Renal cortex interstitium (tissue), 11 donors: Measurements from ENCODE around the gene CCM2L. TPM values are rescaled to one million over a fixed set of nuclear protein-coding genes. Genes with fewer than 3 reads are reported as not detected.
"Not testable (repeated sequence)": the region's sequence is repeated elsewhere in the genome, so short reads cannot be mapped to it uniquely, and the experiment has no call there.

Experiments used
- DNase-seq, 11 donors: peaks; one replicate each; pipeline ENCODE4 v3.0.0-alpha.2; 2013; ENCODE audit warnings: low read depth in 9 of 11, low spot score in 4 of 11; ENCODE audit errors: extremely low read depth in 1 of 11
- polyA plus RNA-seq, 3 donors: library from polyadenylated mRNA; unstranded; fragments of 120-200 nt; gene quantifications; one replicate each; pipeline ENCODE4 v1.2.1, GENCODE V29; 2013; ENCODE audit not compliant: insufficient read length in 3 of 3

CCM2L gene
- polyA plus RNA-seq, 3 donors, result 5.8 to 8.1 (median 7.9) TPM

DNA sequence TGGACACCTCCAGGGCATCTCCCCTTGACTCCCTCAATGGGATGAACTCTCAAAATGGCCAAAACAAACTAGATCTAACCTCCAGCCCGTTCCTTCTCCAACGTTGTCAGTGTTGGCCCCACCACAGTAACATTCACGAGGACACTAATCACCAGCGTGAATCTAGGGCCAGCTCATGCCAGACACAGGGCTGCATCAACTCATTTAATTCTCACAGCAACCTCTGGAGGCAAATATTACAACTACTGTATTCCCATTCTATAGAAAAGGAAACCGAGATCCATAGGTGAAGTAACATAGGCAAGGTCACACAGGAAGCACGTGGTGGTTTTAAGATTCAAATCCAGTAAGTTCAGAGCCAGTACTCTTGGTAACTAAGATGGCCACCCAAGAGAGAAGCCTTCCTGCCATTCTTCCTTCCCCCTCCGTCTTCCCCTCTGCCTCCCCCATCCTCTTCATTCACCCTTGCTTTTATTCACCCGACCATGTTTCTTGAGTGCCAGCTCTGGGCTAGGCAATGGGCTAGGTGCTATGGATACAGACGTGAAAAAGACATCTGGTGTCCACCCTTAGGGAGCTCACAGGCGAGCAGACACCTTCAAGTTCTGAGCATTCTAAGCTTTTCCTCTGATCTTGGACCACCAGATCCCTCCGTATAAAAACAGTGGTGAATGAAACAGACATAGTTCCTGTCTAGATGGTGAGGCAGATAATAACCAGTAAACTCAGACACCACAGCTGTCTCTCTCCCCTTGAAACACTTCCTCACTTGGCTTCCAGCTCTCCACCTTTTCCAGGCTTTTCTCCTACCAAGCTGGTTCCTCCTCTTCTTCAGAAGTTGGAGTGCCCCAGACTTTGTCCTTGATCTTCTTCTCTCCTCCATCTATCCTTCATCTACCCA is 9.6 kb downstream of the CCM2L start:
- DNase-seq, result no peak

- DNase-seq, result no peak
These were observed 10.9 kb downstream of the CCM2L start for GRCh38 chr20:32021091-32021490.

- DNase-seq, result no peak
These were observed 14.6 kb downstream of the CCM2L start for GRCh38 chr20:32024683-32025295.

DNA sequence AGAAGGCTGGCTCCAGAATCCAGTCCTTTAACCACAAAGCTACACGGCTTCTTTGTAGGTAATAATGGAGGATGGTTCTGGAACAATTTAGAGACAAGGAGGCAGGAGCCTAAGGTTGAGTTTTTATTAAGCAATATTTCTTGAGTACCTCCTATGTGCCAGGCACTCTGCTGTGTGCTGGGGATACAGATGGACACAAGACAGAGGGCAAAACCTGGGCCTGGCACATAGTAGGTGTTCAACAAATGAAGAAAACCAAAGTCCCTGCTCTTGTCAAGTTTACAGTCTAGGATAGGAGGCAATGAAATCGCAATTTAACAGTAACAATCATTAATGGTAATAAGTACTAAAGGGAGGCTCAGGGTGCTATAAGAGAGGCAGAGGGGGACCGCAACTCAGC is 17.4 kb downstream of the CCM2L start:
- DNase-seq, result no peak

DNA sequence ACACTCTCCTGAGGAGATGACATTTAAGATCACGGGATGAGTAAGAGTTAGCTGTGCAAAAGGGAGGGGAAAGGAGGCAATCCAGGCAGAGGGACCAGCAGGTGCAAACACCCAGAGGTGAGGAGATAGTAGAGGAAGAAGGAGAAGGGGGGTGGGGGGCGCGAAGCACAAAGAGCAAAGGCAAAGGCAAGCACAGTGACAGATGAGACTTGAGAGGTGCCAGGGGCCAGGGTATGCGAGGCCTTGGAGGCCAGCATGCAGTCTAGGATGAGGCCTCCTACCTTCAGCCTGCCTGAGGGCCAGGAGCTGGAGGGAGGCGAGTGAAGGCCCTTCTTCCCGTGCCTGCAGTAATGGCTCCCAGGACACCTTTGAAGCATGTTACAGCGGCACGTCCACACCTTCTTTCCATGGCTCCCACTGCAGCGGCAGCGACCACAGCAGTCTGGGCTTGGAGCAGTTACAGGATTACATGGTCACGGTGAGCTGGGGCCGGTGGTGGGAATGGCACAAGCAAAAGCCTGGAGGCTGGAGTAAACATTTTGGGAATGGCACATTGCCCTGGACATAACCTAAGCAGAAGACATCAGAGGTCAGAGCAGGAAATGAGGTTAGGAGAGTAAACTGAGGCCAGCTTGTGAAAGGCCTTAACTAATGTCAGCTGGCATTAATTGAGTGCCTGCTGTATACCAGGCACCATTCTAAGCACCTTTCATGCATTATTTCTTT is 18.6 kb downstream of the CCM2L start:
- DNase-seq, result peak in 3 of 11 donors; percentile 25 to 60 (median 47)

GRCh38 chr20:32029561-32029960 is 19.3 kb downstream of the CCM2L start:
- no peak for DNase-seq

- peak in 8 of 11 donors; percentile 62 to 82 (median 76) for DNase-seq
These were observed 21.0 kb downstream of the CCM2L start for GRCh38 chr20:32031007-32031958.

GRCh38 chr20:32033316-32033715 is 23.1 kb downstream of the CCM2L start:
- no peak for DNase-seq

DNA sequence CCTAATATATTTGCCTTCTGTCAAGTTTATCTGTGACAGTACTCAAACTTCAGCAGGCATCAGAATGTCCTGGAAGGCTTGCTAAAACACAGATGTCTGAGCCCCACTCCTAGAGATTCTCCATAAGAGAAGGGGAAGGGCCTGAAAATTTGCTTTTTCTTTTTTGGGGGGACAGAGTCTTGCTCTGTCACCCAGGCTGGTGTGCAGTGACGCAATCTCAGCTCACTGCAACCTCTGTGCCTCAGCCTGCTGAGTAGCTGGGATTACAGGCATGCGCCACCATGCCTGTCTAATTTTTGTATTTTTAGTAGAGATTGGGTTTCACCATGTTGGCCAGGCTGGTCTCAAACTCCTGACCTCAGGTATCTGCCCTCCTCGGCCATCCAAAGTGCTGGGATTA is 23.5 kb downstream of the CCM2L start:
- DNase-seq, result not testable (repeated sequence)

DNA sequence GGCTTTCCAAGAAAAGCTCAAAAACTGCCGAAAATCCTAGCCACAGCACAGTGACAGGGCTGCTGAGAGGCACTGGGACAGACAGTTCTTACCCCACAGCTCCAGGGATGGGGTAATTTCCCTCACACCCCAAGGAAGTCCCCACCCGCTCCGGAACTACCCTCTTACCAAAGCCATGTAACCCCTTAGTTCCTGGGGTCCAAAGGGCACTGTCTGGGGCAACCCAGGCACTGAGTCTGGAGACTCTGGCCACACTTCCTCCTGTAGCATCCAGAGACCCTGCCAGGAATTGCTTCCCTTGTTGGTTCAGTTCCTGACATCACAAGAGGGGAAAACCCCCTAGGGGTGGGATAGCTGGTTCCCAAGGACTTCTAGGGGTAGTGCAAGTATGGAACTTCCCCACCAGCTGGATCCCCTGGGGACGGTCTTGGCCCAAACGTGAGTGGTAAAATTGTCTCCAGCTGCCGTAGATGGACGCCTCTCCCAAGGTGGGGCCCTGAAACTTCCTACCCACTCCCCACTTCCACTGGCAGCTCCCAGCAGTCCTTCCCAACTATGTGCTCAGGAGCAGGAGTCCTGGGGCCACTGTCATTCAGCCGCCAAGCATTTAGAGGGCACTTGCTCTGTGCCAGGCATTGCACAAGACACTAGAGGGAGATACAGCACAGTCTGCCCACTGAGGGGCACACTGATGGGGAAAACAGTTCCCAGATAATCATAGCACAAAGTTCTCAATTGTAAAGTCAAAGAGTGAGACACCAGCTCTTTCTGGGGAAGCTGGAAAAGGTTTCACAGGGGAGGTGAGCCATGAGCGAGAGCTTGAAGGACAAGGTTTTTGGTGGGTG is 24.6 kb downstream of the CCM2L start:
- no peak for DNase-seq

DNA sequence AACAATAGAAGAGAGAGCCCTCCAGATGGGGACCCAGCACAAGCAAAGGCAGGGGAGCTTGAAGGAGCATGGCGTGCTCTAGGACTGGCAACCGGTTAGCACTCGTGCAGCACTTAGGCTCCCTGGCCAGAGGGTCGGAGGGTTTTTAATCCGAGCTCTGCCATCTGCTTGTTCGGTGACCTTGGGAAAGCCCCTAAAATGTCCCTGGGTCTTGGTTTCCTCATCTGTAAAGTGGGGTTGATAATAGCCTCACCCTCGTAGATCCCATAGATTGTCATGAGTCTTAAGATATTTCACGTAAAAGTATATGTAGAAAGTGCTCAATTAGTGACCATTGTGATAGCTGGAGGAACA is 25.2 kb downstream of the CCM2L start:
- no peak for DNase-seq

DNA sequence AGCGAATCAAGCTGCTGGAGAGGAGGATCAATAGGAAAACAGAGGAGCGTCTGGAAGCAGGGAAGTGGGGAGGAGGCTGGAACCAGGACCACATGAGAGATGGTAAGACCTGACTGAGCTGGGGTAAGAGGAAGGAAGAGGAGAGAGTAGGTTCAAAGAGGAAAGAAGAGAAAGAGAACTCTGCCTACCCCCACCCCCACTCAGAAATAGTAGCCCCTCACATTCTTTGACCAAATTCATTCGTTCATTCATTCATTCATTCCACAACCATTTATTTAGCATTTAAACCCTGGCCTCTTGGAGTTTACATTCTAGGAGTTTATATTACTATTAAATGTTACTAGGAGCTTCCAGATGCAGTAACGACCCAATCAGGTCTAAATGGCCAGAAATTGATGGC is 26.0 kb downstream of the CCM2L start:
- no peak for DNase-seq

DNA sequence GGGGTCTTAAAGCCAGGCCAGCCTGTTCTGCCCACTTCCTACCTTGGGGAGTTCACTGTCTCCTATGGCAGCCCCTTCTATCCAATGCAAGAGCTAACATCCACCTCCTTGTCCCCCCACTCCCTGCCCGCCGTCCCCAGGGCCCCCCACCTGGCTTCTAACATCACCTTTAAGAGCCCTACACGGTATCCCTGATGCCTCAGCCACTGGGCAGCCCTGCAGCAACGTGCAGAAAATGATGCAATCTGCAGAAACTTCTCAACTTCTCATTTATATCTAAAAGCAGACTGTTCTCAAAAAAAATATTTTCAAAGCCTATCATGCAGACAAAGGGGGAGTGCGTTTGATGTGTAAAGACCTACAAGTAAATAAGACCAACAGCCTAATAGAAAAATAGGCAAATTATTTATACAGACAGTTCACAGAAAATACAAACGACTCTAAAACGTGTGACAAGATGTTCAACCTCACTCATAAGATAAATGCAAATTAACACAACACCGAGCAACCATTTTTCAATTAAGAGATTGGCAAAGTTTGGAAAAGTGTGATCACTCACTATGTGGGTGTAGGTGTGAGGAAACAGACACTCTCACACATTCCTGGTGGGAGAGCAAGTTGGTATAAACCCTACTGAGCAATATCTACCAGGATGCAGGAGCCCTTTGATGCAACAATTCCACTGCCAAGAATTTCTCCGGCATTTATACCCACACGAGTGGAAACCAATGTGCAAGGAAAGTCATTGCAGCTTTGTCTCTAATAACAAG is 26.7 kb downstream of the CCM2L start:
- no peak for DNase-seq

DNA sequence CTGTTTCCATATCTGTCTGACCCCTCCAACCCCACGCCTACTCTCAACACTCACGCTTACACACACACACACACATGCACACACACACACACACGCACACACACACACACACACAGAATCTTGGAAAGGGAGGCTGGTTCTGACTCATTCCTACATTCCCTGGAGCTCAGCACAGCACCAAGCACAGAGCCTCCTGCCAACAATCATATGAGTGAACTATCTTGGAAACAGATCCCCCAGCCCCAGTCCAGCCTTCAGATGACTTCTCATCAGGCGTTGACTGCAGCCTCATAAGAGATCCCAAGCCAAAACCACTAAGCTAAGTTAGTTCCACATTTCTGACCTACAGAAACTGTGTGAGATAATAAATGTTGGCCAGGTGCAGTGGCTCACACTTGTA is 27.7 kb downstream of the CCM2L start:
- no peak for DNase-seq

GRCh38 chr20:32040142-32040953 is 30.1 kb downstream of the CCM2L start:
- no peak for DNase-seq

- DNase-seq, result no peak
These were observed 35.8 kb downstream of the CCM2L start for GRCh38 chr20:32045999-32046398.
